ENCODE data around the gene FRAT2. TPM values are rescaled to one million over a fixed set of nuclear protein-coding genes. Genes with fewer than 3 reads are reported as not detected.
A peak's percentile ranks its signal among the peaks of the same experiment; 100 is the strongest.

The FRAT2 gene
- total and polyA plus RNA-seq, 4 experiments from 2014 or later = 13.1 to 30.4 (median 22.1) TPM

DNA sequence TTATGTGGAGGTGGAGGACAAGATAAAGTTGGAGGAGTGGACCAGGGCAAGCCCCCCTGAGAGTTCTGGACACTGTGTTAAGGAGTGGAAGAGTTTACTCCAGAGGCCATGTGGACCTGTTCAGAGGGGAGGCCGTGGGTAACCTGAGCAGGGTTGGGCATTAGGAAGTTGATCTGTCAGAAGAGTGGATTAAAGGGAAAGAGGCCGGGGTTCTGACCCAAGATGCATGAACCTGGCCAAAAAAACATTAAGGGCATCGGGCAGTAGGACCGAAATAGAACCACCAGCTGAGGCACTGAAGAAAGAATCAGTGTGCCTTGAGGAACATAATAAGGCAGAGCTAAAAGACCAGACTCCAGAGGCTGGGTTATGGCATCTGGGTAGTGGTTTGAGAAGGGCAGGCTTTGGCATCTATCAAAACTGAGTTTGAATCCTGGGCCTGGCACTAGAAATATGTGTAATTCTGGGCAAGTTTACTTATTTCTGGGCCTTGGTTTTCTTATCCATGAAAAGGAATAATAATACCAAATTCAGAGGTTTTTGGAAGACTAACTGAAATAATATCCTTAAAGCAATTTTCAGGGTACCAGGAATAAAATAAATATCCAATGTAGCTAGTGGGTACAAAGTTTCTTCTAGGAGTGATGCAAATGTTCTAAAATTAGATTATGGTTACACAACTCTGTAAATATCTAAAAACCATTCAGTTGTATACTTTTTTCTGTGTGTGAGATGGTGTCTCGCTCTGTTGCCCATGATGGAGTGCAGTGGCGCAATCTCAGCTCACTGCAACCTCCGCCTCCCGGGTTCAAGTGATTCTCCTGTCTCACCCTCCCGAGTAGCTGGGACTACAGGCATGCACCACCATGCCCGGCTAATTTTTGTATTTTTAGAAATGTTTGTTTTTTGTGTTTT is 26.4 kb downstream of the FRAT2 start:
- Histone ChIP-seq H3K4me3 (ENCODE audit: low read length in 2 of 2) (no peak overlapping the region), H3K9me3 (ENCODE audit: control insufficient read depth in 1 of 2, low read length in 2 of 2) (no peaks in the 10 kb centered on the region), H3K27me3 (ENCODE audit: insufficient read depth, low read length) (no peaks in the 10 kb centered on the region), H3K27ac (ENCODE audit: low read depth, low read length) (no peak overlapping the region), H3K36me3 (ENCODE audit: insufficient read depth, low read length) (no peaks in the 10 kb centered on the region), H3K4me1 (ENCODE audit: insufficient read depth, low read length) (no peaks in the 10 kb centered on the region)
- Mint-ChIP-seq H3K9me3 (no peaks in the 10 kb centered on the region), H3K27ac (peak overlapping the region in 2 of 7 donors; percentile 8 to 20), H3K36me3 (no peaks in the 10 kb centered on the region), H3K4me1 (no peaks in the 10 kb centered on the region), H3K4me3 (peak overlapping the region in 1 of 8 donors; percentile 35), H3K27me3 (no peaks in the 10 kb centered on the region)
- no peak for DNase-seq
- intact Hi-C loops (cut with micrococcal nuclease) = no loop called here
- CTCF ChIA-PET (ENCODE audit: partially characterized antibody) = interaction anchor here (3.0 kb wide), 1 partner anchor 30 kb away, joined by 9 read pairs; no protein-coding TSS in a partner anchor
- POLR2A ChIA-PET (ENCODE audit: partially characterized antibody) = interaction anchor here (1.2 to 1.4 kb wide), 2 partner anchors 11 to 16 kb away, joined by 3 to 5 read pairs; partner anchors contain the start of gene FRAT1

GRCh38 chr10:97307441-97307840 is 27.1 kb downstream of the FRAT2 start:
- POLR2A ChIA-PET (ENCODE audit: partially characterized antibody) = interaction anchor here (1.4 kb wide), 1 partner anchor 15 kb away, joined by 3 read pairs; no protein-coding TSS in a partner anchor
- CTCF ChIA-PET (ENCODE audit: partially characterized antibody) = interaction anchor here (3.0 kb wide), 1 partner anchor 29 kb away, joined by 9 read pairs; no protein-coding TSS in a partner anchor
- H3K4me3 Mint-ChIP-seq = peak overlapping the region in 1 of 8 donors; percentile 35

GRCh38 chr10:97302088-97302791 is 32.3 kb downstream of the FRAT2 start:
- no peak overlapping the region for H3K27ac Mint-ChIP-seq
- H3K4me1 ChIP-seq (ENCODE audit: insufficient read depth, low read length) = no peaks in the 10 kb centered on the region
- no peaks in the 10 kb centered on the region for H3K27me3 Mint-ChIP-seq
- no peaks in the 10 kb centered on the region for H3K4me1 Mint-ChIP-seq
- H3K9me3 Mint-ChIP-seq = no peaks in the 10 kb centered on the region
- H3K4me3 ChIP-seq (ENCODE audit: low read length in 2 of 2) = no peak overlapping the region
- ChIA-PET POLR2A (ENCODE audit: partially characterized antibody) (no interaction called here), CTCF (ENCODE audit: partially characterized antibody) (no interaction called here)
- H3K27ac ChIP-seq (ENCODE audit: low read depth, low read length) = no peak overlapping the region
- H3K36me3 ChIP-seq (ENCODE audit: insufficient read depth, low read length) = no peaks in the 10 kb centered on the region
- H3K36me3 Mint-ChIP-seq = no peaks in the 10 kb centered on the region
- H3K27me3 ChIP-seq (ENCODE audit: insufficient read depth, low read length) = no peaks in the 10 kb centered on the region
- no peaks in the 10 kb centered on the region for H3K9me3 ChIP-seq (ENCODE audit: control insufficient read depth in 1 of 2, low read length in 2 of 2)
- no peak overlapping the region for H3K4me3 Mint-ChIP-seq
- intact Hi-C loops (cut with micrococcal nuclease) = no loop called here
- DNase-seq = no peak

More at GRCh38 chr10:97307441-97307840, 27.1 kb downstream of the FRAT2 start:
- Histone ChIP-seq H3K27me3 (ENCODE audit: insufficient read depth, low read length) (no peaks in the 10 kb centered on the region), H3K36me3 (ENCODE audit: insufficient read depth, low read length) (no peaks in the 10 kb centered on the region), H3K4me1 (ENCODE audit: insufficient read depth, low read length) (no peaks in the 10 kb centered on the region), H3K9me3 (ENCODE audit: control insufficient read depth in 1 of 2, low read length in 2 of 2) (no peaks in the 10 kb centered on the region), H3K4me3 (ENCODE audit: low read length in 2 of 2) (no peak overlapping the region), H3K27ac (ENCODE audit: low read depth, low read length) (no peak overlapping the region)
- Mint-ChIP-seq H3K9me3 (no peaks in the 10 kb centered on the region), H3K4me1 (no peaks in the 10 kb centered on the region), H3K27ac (no peak overlapping the region), H3K36me3 (no peaks in the 10 kb centered on the region), H3K27me3 (no peaks in the 10 kb centered on the region)
- intact Hi-C loops (cut with micrococcal nuclease) = no loop called here
- DNase-seq = no peak

GRCh38 chr10:97300980-97301379 is 33.5 kb downstream of the FRAT2 start:
- Mint-ChIP-seq H3K4me3 (no peak overlapping the region), H3K27ac (no peak overlapping the region), H3K36me3 (no peaks in the 10 kb centered on the region), H3K27me3 (no peaks in the 10 kb centered on the region), H3K4me1 (no peaks in the 10 kb centered on the region), H3K9me3 (no peaks in the 10 kb centered on the region)
- H3K27ac ChIP-seq (ENCODE audit: low read depth, low read length) = no peak overlapping the region
- CTCF ChIA-PET (ENCODE audit: partially characterized antibody) = no interaction called here
- H3K4me1 ChIP-seq (ENCODE audit: insufficient read depth, low read length) = no peaks in the 10 kb centered on the region
- POLR2A ChIA-PET (ENCODE audit: partially characterized antibody) = no interaction called here
- H3K9me3 ChIP-seq (ENCODE audit: control insufficient read depth in 1 of 2, low read length in 2 of 2) = no peaks in the 10 kb centered on the region
- intact Hi-C loops (cut with micrococcal nuclease) = no loop called here
- no peaks in the 10 kb centered on the region for H3K27me3 ChIP-seq (ENCODE audit: insufficient read depth, low read length)
- DNase-seq = no peak
- H3K4me3 ChIP-seq (ENCODE audit: low read length in 2 of 2) = no peak overlapping the region
- H3K36me3 ChIP-seq (ENCODE audit: insufficient read depth, low read length) = no peaks in the 10 kb centered on the region

DNA sequence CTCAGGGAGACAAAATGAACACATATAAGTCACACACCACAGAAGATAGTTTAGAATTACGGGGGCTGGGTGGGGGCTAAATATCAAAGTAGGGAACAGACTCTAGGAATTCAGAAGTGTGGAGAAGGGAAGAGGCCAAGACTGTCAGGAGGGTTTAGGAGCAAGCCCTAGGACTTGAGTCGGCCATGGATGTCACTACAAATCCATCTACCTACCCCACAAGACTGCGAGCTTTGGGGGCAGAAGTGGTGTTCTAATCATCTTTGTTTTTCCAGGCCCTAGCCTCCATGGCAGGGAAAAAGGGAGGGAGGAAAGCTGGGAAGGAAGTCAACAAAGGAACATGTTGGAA is 36.3 kb downstream of the FRAT2 start:
- H3K9me3 Mint-ChIP-seq = peaks cover 0 to 3% (median 0%) of the 10 kb centered on the region in 8 donors
- no peak overlapping the region for H3K27ac Mint-ChIP-seq
- no peak overlapping the region for H3K27ac ChIP-seq (ENCODE audit: low read depth, low read length)
- H3K27me3 ChIP-seq (ENCODE audit: insufficient read depth, low read length) = no peaks in the 10 kb centered on the region
- H3K36me3 Mint-ChIP-seq = no peaks in the 10 kb centered on the region
- no peaks in the 10 kb centered on the region for H3K36me3 ChIP-seq (ENCODE audit: insufficient read depth, low read length)
- intact Hi-C loops (cut with micrococcal nuclease) = loop anchor here (10.0 kb wide), 1 partner anchor 837 kb away; the partner anchor contains the start of gene R3HCC1L
- H3K4me1 ChIP-seq (ENCODE audit: insufficient read depth, low read length) = no peaks in the 10 kb centered on the region
- POLR2A ChIA-PET (ENCODE audit: partially characterized antibody) = interaction anchor here (0.6 kb wide), 1 partner anchor 840 kb away, joined by 3 read pairs; no protein-coding TSS in a partner anchor
- no peaks in the 10 kb centered on the region for H3K9me3 ChIP-seq (ENCODE audit: control insufficient read depth in 1 of 2, low read length in 2 of 2)
- no peak for DNase-seq
- CTCF ChIA-PET (ENCODE audit: partially characterized antibody) = no interaction called here
- peaks cover 0 to 1% of the 10 kb centered on the region in 2 donors for H3K27me3 Mint-ChIP-seq
- no peak overlapping the region for H3K4me3 Mint-ChIP-seq
- H3K4me1 Mint-ChIP-seq = no peaks in the 10 kb centered on the region
- no peak overlapping the region for H3K4me3 ChIP-seq (ENCODE audit: low read length in 2 of 2)

DNA sequence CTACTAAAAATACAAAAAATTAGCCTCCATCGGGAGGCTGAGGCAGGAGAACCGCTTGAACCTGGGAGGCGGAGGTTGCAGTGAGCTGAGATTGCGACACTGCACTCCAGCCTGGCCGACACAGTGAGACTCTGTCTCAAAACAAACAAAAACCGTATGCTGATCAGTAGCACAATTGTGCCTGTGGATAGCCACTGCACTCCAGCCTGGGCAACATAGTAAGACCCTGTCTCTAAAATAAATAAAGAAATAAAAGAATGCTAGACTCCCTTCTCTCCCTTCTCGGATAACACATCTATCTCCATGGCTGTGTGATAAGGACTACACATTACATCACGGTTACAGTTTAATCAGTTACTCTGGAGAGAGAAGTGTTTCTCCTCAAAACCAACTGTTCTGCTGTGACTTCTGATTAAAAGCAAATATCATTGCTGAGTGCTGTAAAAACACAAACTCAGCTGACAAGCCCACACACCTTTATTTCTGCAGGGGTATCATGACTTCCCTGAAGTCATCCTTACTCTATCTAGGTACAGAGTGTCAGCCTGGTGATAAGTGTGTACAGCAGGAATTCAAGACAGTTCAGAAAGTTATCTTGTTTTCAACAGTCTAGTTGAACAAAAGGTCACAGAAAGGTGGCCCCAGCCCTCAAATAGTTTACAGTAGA is 36.8 kb downstream of the FRAT2 start:
- no peaks in the 10 kb centered on the region for H3K36me3 ChIP-seq (ENCODE audit: insufficient read depth, low read length)
- ChIA-PET POLR2A (ENCODE audit: partially characterized antibody) (interaction anchor here (0.6 kb wide), 1 partner anchor 840 kb away, joined by 3 read pairs; no protein-coding TSS in a partner anchor), CTCF (ENCODE audit: partially characterized antibody) (interaction anchor here (0.7 kb wide), 1 partner anchor 40 kb away, joined by 4 read pairs; no protein-coding TSS in a partner anchor)
- H3K27me3 ChIP-seq (ENCODE audit: insufficient read depth, low read length) = no peaks in the 10 kb centered on the region
- no peaks in the 10 kb centered on the region for H3K9me3 ChIP-seq (ENCODE audit: control insufficient read depth in 1 of 2, low read length in 2 of 2)
- Mint-ChIP-seq H3K36me3 (no peaks in the 10 kb centered on the region), H3K9me3 (peaks cover 0 to 3% (median 0%) of the 10 kb centered on the region in 8 donors), H3K4me1 (peaks cover 2 to 3% (median 2%) of the 10 kb centered on the region in 4 donors), H3K4me3 (no peak overlapping the region), H3K27ac (no peak overlapping the region), H3K27me3 (peaks cover 1 to 2% of the 10 kb centered on the region in 2 donors)
- no peak overlapping the region for H3K4me3 ChIP-seq (ENCODE audit: low read length in 2 of 2)
- peaks cover 2% of the 10 kb centered on the region for H3K4me1 ChIP-seq (ENCODE audit: insufficient read depth, low read length)
- intact Hi-C loops (cut with micrococcal nuclease) = loop anchor here (10.0 kb wide), 1 partner anchor 837 kb away; the partner anchor contains the start of gene R3HCC1L
- no peak for DNase-seq
- H3K27ac ChIP-seq (ENCODE audit: low read depth, low read length) = no peak overlapping the region
